ENCODE measurements around the gene SLC17A3. TPM values are rescaled to one million over a fixed set of nuclear protein-coding genes. Genes with fewer than 3 reads are reported as not detected.

SLC17A3 gene
- total RNA-seq, 2 donors from 2014 or later: 1.7 to 2.5 TPM

DNA sequence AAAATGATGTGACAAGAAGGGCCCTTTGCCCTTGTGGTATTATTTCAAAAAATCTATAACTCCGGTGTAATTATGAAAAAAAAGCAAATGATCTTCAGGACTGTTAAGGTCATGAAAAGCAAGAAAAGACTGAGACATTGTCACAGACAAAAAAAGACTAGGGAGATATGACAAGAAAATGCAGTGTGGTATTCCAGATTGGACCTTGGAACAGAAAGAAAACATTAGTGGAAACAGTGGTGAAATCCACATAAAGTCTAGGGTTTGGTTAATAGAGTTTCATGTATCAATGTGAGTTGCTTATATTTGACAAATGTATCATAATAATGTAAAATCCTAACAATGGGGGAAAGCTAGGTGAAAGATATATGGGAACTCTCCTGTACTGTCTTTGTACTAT is 26.8 kb upstream of the SLC17A3 start:
- no peaks in the 10 kb centered on the region for H3K36me3 Mint-ChIP-seq (ENCODE audit: insufficient read depth in 2 of 2)
- H3K27ac Mint-ChIP-seq: peak overlapping the region; percentile 46
- ATAC-seq (replicated peaks in 1 of 2) (no peak), DNase-seq (no peak)
- H3K9me3 Mint-ChIP-seq: no peaks in the 10 kb centered on the region
- no peaks in the 10 kb centered on the region for H3K27me3 Mint-ChIP-seq (ENCODE audit: low read depth)
- H3K4me1 Mint-ChIP-seq (ENCODE audit: low read depth): peaks cover 13% of the 10 kb centered on the region
- H3K4me3 Mint-ChIP-seq: no peak overlapping the region

DNA sequence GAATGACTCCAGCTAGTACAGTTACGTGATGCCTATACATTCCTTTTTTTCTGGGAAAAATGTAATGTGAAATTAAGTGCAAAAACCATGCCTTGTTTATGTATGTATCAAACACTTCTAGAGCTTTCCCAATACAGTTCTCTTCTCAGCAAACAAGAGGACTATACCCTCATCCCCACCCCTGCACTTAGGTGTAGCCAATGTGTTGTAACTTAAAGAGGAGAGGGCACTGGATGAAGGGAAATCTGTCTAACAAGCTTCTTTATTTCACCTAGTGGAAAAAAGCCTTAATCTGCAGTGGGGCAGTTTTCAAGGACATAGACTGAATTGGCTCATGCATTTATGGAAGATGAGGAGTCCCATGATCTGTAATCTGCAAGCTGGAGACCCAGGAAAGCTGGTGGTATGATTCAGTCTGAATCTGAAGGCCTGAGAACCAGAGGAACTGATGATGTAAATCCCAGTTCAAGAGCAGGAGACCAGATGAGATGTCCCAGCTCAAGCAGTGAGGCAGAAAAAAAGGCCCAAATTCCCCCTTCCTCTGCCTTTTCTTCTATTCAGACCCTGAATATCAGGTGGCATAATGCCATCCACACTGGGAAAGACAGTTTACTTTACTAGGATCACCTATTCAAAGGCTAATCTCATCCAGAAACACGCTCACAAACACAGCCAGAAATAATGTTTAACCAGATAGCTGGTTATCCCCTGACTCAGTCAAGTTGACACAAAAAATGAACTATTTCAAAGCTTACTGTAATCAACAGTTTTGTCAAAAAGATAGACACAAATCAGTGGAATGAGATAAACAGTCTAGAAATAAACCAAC is 25.8 kb upstream of the SLC17A3 start:
- Mint-ChIP-seq H3K4me1 (ENCODE audit: low read depth) (peaks cover 13% of the 10 kb centered on the region), H3K27ac (peak overlapping the region; percentile 33), H3K36me3 (ENCODE audit: insufficient read depth in 2 of 2) (no peaks in the 10 kb centered on the region), H3K4me3 (no peak overlapping the region), H3K27me3 (ENCODE audit: low read depth) (no peaks in the 10 kb centered on the region), H3K9me3 (no peaks in the 10 kb centered on the region)
- ATAC-seq (replicated peaks in 1 of 2): no peak
- DNase-seq: no peak

DNA sequence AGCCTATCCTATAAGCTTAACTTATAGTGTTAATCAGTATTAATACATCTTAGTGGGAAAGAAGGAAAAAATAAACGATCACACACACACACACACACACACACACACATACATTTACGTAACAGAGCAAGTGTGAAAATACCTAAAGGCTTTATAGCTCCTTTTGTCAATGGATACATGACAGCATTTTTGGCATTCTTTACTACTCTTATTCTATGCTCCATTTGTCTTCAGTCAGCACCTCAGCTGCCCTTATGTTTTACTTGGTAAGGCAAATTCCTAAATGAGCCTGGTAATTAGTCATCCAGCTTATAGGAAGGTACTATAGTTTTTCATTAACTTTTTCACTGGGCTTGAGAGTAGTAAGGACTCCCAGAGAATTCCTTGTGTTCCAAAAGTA is 25.1 kb upstream of the SLC17A3 start:
- H3K27ac Mint-ChIP-seq: no peak overlapping the region
- peaks cover 13% of the 10 kb centered on the region for H3K4me1 Mint-ChIP-seq (ENCODE audit: low read depth)
- no peaks in the 10 kb centered on the region for H3K9me3 Mint-ChIP-seq
- ATAC-seq (replicated peaks in 1 of 2) (no peak), DNase-seq (no peak)
- no peak overlapping the region for H3K4me3 Mint-ChIP-seq
- no peaks in the 10 kb centered on the region for H3K36me3 Mint-ChIP-seq (ENCODE audit: insufficient read depth in 2 of 2)
- no peaks in the 10 kb centered on the region for H3K27me3 Mint-ChIP-seq (ENCODE audit: low read depth)

DNA sequence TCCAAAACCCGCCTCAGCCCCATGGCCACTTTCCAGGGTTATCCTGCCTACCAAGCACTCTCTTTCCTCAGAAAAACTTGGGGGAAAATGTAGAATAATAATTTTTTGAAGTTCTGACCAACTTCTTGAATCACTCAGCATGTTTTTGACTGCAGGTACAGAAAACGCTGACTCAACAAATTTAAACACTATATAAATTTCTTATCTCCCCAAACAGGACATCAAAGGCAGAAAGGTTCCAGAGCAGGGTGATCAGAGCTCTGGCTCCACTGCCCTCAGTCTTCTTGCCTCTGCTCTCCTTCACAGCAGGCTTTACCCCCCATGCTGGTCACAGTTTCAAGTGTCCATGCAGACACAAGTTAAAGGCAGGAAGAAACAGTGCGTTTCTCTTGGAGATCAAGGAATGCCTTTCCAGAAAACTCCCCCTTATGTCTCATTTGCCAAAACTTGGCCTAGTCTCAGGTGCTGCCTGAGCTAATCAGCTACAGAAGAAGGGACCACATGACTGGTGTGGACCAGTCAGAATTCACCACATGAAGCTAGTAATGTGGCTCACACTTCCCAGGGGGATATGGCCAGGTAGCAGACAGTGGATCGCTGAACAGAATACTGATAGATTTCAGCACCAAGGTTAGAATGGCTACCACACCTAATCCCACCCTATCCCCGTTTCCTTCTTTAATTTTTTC is 24.4 kb upstream of the SLC17A3 start:
- Mint-ChIP-seq H3K36me3 (ENCODE audit: insufficient read depth in 2 of 2) (no peaks in the 10 kb centered on the region), H3K27ac (no peak overlapping the region)
- no peak for DNase-seq

DNA sequence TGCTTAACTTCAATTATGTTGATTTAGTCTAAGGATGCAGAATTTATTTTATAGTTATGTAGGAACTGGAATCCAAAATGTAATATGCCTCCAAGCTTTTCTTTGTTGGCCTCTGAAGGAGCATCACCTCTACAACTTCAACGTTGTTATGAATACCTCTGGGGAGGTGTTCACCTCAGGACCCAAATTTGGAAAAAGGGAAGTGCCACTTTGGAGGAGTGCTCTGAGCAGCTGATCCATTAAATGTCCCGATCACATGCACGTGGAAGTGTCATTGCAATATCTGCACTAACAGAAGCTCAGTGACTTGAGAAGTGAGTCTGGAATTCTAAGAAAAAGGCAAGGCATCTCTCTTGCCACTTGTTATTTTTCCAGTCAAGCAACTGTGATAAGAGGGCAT is 22.2 kb upstream of the SLC17A3 start:
- Mint-ChIP-seq H3K4me1 (ENCODE audit: low read depth) (peaks cover 17% of the 10 kb centered on the region), H3K27ac (no peak overlapping the region), H3K36me3 (ENCODE audit: insufficient read depth in 2 of 2) (no peaks in the 10 kb centered on the region), H3K4me3 (no peak overlapping the region), H3K27me3 (ENCODE audit: low read depth) (peaks cover 5% of the 10 kb centered on the region), H3K9me3 (no peaks in the 10 kb centered on the region)
- ATAC-seq (replicated peaks in 1 of 2) (no peak), DNase-seq (no peak)

More for the DNA sequence above, 24.4 kb upstream of the SLC17A3 start:
- H3K27me3 Mint-ChIP-seq (ENCODE audit: low read depth): no peaks in the 10 kb centered on the region
- H3K4me1 Mint-ChIP-seq (ENCODE audit: low read depth): peaks cover 13% of the 10 kb centered on the region
- no peaks in the 10 kb centered on the region for H3K9me3 Mint-ChIP-seq
- ATAC-seq (replicated peaks in 1 of 2): no peak
- no peak overlapping the region for H3K4me3 Mint-ChIP-seq

DNA sequence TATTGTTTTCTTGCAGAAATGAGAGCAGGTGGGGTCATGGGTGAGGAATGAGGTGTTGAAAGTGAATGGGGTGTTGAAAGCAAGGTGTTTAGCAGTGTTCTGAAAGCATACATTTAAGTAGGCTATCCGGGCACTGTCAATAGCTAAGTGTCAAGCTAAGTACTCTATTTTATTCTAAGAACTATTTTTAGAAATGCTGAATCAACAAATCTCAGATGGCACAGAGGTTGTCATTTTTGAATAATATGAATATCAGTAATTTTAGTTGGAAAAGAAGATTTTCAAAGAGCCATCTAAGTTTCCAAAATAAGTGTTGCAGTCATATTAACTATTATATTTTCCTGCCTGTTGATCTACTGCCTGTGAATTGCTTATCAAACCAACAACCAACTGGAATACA is 21.7 kb upstream of the SLC17A3 start:
- peaks cover 5% of the 10 kb centered on the region for H3K27me3 Mint-ChIP-seq (ENCODE audit: low read depth)
- no peak overlapping the region for H3K27ac Mint-ChIP-seq
- DNase-seq: no peak
- no peaks in the 10 kb centered on the region for H3K9me3 Mint-ChIP-seq
- no peak for ATAC-seq (replicated peaks in 1 of 2)
- no peaks in the 10 kb centered on the region for H3K36me3 Mint-ChIP-seq (ENCODE audit: insufficient read depth in 2 of 2)
- peaks cover 15% of the 10 kb centered on the region for H3K4me1 Mint-ChIP-seq (ENCODE audit: low read depth)
- H3K4me3 Mint-ChIP-seq: no peak overlapping the region

DNA sequence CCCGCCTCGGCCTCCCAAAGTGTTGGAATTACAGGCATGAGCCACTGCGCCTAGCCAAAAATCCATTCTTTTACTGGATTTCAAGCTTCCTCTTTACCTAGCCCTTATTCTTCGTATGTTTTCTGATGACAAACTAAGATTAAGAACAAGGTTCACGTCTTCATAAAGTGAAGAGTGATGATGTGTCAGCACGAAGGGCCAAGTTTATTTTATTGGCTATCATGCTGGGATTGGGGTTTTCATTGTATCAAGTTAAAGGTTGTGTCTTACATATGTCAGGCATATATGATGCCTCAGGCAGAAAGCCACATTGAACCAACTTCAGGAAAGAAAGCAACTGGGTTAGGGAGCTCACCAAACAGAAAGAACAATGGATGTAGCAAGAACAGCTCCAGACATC is 19.7 kb upstream of the SLC17A3 start:
- no peak overlapping the region for H3K4me3 Mint-ChIP-seq
- no peak overlapping the region for H3K27ac Mint-ChIP-seq
- no peak for DNase-seq
- H3K36me3 Mint-ChIP-seq (ENCODE audit: insufficient read depth in 2 of 2): no peaks in the 10 kb centered on the region
- no peaks in the 10 kb centered on the region for H3K9me3 Mint-ChIP-seq
- ATAC-seq (replicated peaks in 1 of 2): no peak
- peaks cover 5% of the 10 kb centered on the region for H3K27me3 Mint-ChIP-seq (ENCODE audit: low read depth)
- H3K4me1 Mint-ChIP-seq (ENCODE audit: low read depth): peaks cover 12% of the 10 kb centered on the region

DNA sequence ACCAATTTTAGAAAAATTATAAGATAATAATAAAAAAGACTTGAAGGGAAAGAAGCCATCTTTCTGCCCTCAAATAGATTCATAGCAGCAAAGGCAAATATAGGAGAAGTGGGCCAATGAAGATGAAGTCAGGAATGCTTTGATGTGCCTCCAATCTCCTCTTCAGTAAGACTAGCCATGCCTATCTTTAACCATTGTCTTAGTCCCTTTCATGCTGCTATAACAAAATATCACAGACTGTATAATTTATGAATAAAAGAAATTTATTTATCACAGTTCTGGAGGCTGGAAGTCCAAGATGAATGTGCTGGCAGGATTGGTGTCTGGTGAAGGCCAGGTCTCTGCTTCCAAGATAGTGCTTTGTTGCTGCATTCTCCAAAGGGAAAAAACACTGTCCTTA is 18.8 kb upstream of the SLC17A3 start:
- Mint-ChIP-seq H3K27ac (no peak overlapping the region), H3K27me3 (ENCODE audit: low read depth) (peaks cover 5% of the 10 kb centered on the region), H3K9me3 (no peaks in the 10 kb centered on the region), H3K4me3 (no peak overlapping the region), H3K36me3 (ENCODE audit: insufficient read depth in 2 of 2) (no peaks in the 10 kb centered on the region), H3K4me1 (ENCODE audit: low read depth) (peaks cover 12% of the 10 kb centered on the region)
- no peak for ATAC-seq (replicated peaks in 1 of 2)
- DNase-seq: no peak

DNA sequence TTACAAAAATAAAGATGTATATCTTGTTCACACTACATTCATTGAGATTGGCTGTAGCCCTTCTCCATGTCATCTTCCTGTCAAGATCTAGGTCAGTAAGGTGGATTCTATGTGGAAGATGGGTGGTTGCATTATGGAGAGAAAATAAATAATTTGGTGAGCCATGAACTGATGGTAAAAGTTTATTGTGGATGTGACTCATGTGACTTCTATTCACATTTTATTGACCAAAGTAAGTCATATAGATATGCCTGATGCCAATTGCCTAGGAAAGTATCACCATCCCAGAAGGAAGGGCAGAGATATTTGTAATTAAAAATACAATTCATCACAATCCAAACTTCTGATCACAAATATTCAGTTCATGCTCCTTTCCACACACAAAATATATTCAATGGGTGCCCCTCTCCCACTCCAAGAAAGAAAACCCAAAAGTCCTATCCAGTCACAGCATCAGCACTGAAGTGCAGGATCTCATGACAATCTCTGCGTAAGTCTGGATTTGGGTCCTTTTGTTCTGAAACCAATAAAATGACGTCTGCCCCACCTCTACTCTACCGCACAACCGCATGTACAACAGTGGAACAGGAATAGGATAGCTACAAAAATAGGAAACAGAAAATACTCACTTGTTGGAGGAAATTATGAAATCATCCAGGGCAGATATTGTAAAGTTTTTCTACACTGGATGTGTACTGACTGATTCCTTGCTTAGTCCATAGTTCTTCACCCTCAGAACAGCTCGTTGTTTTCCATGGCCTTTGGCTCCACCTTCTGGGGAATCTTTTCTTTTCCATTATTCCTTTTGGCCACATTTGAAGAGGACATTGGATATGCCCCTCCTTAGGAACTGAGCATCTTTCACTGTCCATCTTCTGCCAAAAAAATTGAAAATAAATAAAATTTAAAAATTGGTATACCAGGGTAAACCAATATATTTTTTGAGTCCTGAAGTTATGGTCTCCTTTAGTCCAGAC is 16.1 kb upstream of the SLC17A3 start:
- Mint-ChIP-seq H3K27ac (no peak overlapping the region), H3K27me3 (ENCODE audit: low read depth) (peaks cover 5% of the 10 kb centered on the region), H3K9me3 (no peaks in the 10 kb centered on the region), H3K4me3 (no peak overlapping the region), H3K36me3 (ENCODE audit: insufficient read depth in 2 of 2) (no peaks in the 10 kb centered on the region), H3K4me1 (ENCODE audit: low read depth) (peaks cover 12% of the 10 kb centered on the region)
- DNase-seq: peak in 1 of 2 donors; percentile 10
- peak in 1 of 2 donors; percentile 23 for ATAC-seq (replicated peaks in 1 of 2)

DNA sequence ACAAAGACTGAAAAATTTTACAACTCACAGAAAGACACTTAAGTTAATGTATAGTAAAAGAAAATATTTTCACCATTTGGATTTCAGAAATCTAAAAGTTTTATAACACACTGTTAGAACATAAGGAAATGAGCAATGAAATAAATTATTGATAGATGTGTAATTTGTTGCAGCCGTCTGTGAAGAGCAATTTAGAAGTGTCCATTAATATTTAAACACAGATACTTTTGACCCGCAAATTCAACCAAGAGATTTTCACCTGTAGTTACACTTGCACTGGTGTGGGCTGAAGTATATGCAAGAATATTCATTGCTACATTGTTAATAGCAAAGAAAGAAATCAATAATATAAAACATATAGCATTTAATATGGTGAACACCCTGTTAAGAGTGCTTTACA is 14.6 kb upstream of the SLC17A3 start:
- Mint-ChIP-seq H3K36me3 (ENCODE audit: insufficient read depth in 2 of 2) (no peaks in the 10 kb centered on the region), H3K4me3 (no peak overlapping the region), H3K27ac (no peak overlapping the region), H3K4me1 (ENCODE audit: low read depth) (peaks cover 12% of the 10 kb centered on the region), H3K9me3 (no peaks in the 10 kb centered on the region), H3K27me3 (ENCODE audit: low read depth) (peaks cover 5% of the 10 kb centered on the region)
- ATAC-seq (replicated peaks in 1 of 2) (no peak), DNase-seq (no peak)

DNA sequence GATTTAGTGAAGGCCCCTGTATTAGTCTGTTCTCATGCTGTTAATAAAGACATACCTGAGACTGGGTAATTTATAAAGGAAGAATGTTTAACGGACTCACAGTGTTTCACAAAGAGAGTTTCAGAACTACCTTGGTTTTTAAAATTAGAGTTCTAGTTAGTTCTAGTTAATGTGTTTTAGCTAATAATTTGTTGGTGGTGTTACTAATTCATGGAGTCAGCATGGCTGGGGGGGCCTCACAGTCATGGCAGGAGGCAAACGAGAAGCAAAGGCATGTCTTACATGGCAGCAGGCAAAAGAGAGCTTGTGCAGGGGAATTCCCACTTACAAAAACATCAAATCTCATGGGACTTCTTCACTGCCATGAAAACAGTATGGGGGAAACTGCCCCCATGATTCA is 12.0 kb upstream of the SLC17A3 start:
- H3K9me3 Mint-ChIP-seq: no peaks in the 10 kb centered on the region
- ATAC-seq (replicated peaks in 1 of 2): no peak
- no peaks in the 10 kb centered on the region for H3K36me3 Mint-ChIP-seq (ENCODE audit: insufficient read depth in 2 of 2)
- no peak overlapping the region for H3K27ac Mint-ChIP-seq
- H3K4me1 Mint-ChIP-seq (ENCODE audit: low read depth): peaks cover 15% of the 10 kb centered on the region
- DNase-seq: no peak
- H3K27me3 Mint-ChIP-seq (ENCODE audit: low read depth): no peaks in the 10 kb centered on the region
- no peak overlapping the region for H3K4me3 Mint-ChIP-seq

DNA sequence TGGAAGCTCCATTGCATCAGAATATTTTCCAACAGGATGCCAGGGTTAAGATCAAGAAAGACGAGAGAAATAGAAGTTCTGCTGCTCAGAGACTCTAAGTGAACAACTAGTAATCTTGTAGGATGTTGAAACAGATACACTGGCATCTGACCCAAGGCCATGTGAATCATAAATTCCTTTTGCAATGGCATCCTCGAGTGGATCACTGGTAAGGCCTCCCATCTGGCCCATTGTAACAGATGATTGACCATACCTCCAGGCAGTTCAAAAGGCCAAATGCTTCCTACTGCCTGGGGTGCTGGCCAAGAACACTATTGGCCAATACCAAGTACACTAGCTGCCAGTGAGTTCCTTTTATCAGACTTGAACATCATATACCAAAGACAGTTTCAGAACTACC is 9.9 kb upstream of the SLC17A3 start:
- no peak for DNase-seq
- Mint-ChIP-seq H3K4me1 (ENCODE audit: low read depth) (peaks cover 8% of the 10 kb centered on the region), H3K9me3 (no peaks in the 10 kb centered on the region), H3K27me3 (ENCODE audit: low read depth) (no peaks in the 10 kb centered on the region), H3K36me3 (ENCODE audit: insufficient read depth in 2 of 2) (no peaks in the 10 kb centered on the region), H3K4me3 (no peak overlapping the region), H3K27ac (no peak overlapping the region)
- no peak for ATAC-seq (replicated peaks in 1 of 2)

DNA sequence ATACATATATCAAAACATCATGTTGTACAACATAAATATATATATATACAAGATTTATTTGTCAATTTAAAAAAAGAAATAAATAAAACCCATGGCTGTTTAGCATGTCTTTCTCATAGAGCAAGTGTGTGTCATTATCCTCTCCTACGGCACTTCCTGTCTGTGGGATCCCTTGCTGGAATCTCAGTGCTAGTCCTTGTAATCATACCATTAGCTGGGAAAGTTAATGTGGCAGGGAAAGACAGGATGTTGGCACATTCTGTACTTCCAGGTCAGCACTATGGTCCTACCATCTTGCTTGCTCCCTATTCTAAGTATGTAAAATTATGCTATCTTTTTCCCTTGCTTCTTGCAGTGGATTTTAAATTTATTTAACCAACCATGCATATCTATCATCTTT is 9.5 kb upstream of the SLC17A3 start:
- Mint-ChIP-seq H3K27me3 (ENCODE audit: low read depth) (no peaks in the 10 kb centered on the region), H3K27ac (no peak overlapping the region), H3K36me3 (ENCODE audit: insufficient read depth in 2 of 2) (no peaks in the 10 kb centered on the region), H3K4me1 (ENCODE audit: low read depth) (peaks cover 7% of the 10 kb centered on the region), H3K9me3 (no peaks in the 10 kb centered on the region), H3K4me3 (no peak overlapping the region)
- no peak for ATAC-seq (replicated peaks in 1 of 2)
- no peak for DNase-seq

All from activated T-cell treated with anti-CD3 and anti-CD28 coated beads, Interleukin-2, amount 50 U/mL, for 72 hours (primary cell).